PFSK-1 (cell line): Measurements from ENCODE around the gene LSM5. TPM values are rescaled to one million over a fixed set of nuclear protein-coding genes. Genes with fewer than 3 reads are reported as not detected.

Experiments used
- FOXP2 ChIP-seq: optimal IDR thresholded peaks from 2 replicates; pipeline ENCODE3; 2011; ENCODE audit warnings: borderline replicate concordance, control low read depth, inconsistent platforms; ENCODE audit not compliant: insufficient read depth; ENCODE audit errors: extremely low read length, extremely low read depth
- POLR2AphosphoS5 ChIP-seq: IDR thresholded peaks from 2 replicates; pipeline ENCODE4 v1.6.1; 2012; ENCODE audit warnings: low read depth, mild to moderate bottlenecking, control low read depth, low read length, moderate library complexity
- REST ChIP-seq, 2 experiments: IDR thresholded peaks; 2 replicates each; pipeline versions ENCODE4 v1.6.1 to v1.8.0; 2011 to 2012; ENCODE audit warnings: low read depth in 2 of 2, low read length in 2 of 2, control low read depth in 1 of 2, inconsistent platforms in 1 of 2, mild to moderate bottlenecking in 1 of 2, moderate library complexity in 1 of 2; ENCODE audit not compliant: insufficient read depth in 1 of 2
- SIN3A ChIP-seq: IDR thresholded peaks from 2 replicates; pipeline ENCODE4 v1.6.1; 2012; ENCODE audit warnings: mild to moderate bottlenecking, low read length, moderate library complexity, borderline replicate concordance; ENCODE audit not compliant: insufficient read depth
- TAF1 ChIP-seq: IDR thresholded peaks from 2 replicates; pipeline ENCODE4 v1.6.1; 2012; ENCODE audit warnings: low read length, control low read depth, borderline replicate concordance; ENCODE audit not compliant: insufficient read depth
- polyA plus RNA-seq: library from polyadenylated mRNA; unstranded; fragments of >200 nt; gene quantifications from one replicate; pipeline ENCODE4 v1.2.1, GENCODE V29; 2012; ENCODE audit warnings: low read depth, missing spikeins; ENCODE audit not compliant: insufficient read length

The LSM5 gene
- 30.6 TPM for polyA plus RNA-seq

- TF ChIP-seq FOXP2: peak; percentile 75
- TF ChIP-seq SIN3A: 0 out of 2 replicates have a peak, but pooled peaks have one; percentile 70
- TF ChIP-seq TAF1: peak; percentile 67
- no peak for TF ChIP-seq REST (IDR thresholded peaks at IDR 0.05; ENCODE audit: insufficient read depth in 1 of 2, low read depth in 2 of 2, low read length in 2 of 2)
- peak; percentile 78 for TF ChIP-seq POLR2AphosphoS5
Measured at GRCh38 chr7:32490127-32490796, at the start of gene LSM5. TSS of gene LSM5 (minus strand) at chr7:32490380. CDS start at chr7:32490365, 15 bp downstream.

- no peak for TF ChIP-seq POLR2AphosphoS5
- no peak for TF ChIP-seq TAF1
- no peak for TF ChIP-seq FOXP2
- TF ChIP-seq SIN3A: no peak
- no peak for TF ChIP-seq REST (IDR thresholded peaks at IDR 0.05; ENCODE audit: insufficient read depth in 1 of 2, low read depth in 2 of 2, low read length in 2 of 2)
Measured at GRCh38 chr7:32539366-32539765, 49.2 kb upstream of the LSM5 start.

DNA sequence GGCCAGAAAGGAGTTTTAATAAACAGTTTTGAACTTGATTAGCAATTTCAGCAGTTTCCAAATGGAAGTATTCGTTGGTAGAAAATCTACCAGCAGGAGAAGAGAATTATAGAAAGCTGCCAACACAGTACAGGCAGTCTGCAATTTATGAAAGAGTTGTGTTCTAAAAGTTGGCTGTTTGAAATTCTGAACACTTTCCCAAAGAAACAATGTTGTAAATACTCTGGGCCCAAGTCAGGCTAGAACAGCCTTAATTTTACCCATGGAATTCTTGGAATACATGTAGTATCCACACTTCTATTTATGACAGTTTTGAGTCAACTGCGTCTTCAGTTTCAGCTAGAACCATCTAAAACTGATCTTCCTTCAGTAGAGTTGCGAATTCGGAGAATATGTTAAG lies 47.6 kb upstream of the LSM5 start:
- no peak for TF ChIP-seq POLR2AphosphoS5
- no peak for TF ChIP-seq FOXP2
- no peak for TF ChIP-seq TAF1
- TF ChIP-seq REST (IDR thresholded peaks at IDR 0.05; ENCODE audit: insufficient read depth in 1 of 2, low read depth in 2 of 2, low read length in 2 of 2): no peak
- no peak for TF ChIP-seq SIN3A

DNA sequence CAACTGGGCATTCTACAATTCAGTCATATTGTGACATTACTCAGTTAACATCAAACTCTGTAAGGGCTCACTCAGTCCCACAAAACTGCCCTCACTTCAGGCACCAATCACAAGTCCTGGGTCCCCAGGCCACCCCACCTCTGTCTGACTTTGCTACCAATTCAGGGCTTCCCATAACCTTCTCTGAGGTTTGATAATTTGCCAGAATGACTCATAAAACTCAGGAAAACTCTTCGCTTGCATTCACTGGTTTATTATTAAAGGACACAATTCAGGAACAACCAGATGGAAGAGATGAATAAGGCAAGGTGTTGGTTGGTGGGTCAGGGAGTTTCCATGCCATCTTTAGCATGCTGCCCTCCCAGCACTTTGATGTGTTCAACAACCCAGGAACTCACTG lies 46.4 kb upstream of the LSM5 start:
- no peak for TF ChIP-seq POLR2AphosphoS5
- no peak for TF ChIP-seq REST (IDR thresholded peaks at IDR 0.05; ENCODE audit: insufficient read depth in 1 of 2, low read depth in 2 of 2, low read length in 2 of 2)
- no peak for TF ChIP-seq FOXP2
- TF ChIP-seq TAF1: no peak
- TF ChIP-seq SIN3A: no peak
